AG09309 (cell line): ENCODE measurements around the gene NUMA1.

ENCODE experiments used
- DNase-seq: peaks from one replicate; pipeline ENCODE4 v3.0.0-alpha.2; 2010; ENCODE audit warnings: low read depth
- H3K4me3 ChIP-seq: 2 replicates; pipeline ENCODE4 v1.5.1; 2011; ENCODE audit warnings: mild to moderate bottlenecking, low read depth, low read length, moderate library complexity; ENCODE audit not compliant: control insufficient read depth
- CTCF ChIP-seq: IDR thresholded peaks from 2 replicates; pipeline ENCODE4 v1.5.1; 2011; ENCODE audit warnings: mild to moderate bottlenecking, low read depth, low read length, inconsistent platforms; ENCODE audit not compliant: insufficient read depth, control insufficient read depth; ENCODE audit errors: missing control alignments

NUMA1 gene

DNA sequence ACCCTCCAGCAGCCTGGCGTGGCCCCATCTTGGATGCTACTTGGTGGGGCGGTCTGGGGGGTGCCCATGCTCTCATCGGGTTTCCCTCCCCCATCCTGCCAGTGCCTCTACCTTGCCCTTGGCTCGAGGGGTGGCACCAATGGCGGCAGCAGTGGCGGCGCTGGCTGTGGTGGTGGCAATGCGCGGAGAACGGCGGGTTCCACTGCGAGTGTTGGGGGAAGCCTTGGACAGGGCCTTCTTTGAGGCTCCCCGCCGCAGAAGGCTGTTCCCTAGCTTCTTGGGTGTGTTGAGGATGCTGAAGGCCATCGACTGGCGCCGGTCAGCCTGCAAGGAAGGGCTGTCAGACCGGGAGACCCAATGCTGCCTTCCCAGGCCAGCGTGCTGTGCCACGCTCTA is 76.6 kb downstream of the NUMA1 start:
- no peak for DNase-seq
- no peak for TF ChIP-seq CTCF
- no peak overlapping the region for H3K4me3 ChIP-seq

DNA sequence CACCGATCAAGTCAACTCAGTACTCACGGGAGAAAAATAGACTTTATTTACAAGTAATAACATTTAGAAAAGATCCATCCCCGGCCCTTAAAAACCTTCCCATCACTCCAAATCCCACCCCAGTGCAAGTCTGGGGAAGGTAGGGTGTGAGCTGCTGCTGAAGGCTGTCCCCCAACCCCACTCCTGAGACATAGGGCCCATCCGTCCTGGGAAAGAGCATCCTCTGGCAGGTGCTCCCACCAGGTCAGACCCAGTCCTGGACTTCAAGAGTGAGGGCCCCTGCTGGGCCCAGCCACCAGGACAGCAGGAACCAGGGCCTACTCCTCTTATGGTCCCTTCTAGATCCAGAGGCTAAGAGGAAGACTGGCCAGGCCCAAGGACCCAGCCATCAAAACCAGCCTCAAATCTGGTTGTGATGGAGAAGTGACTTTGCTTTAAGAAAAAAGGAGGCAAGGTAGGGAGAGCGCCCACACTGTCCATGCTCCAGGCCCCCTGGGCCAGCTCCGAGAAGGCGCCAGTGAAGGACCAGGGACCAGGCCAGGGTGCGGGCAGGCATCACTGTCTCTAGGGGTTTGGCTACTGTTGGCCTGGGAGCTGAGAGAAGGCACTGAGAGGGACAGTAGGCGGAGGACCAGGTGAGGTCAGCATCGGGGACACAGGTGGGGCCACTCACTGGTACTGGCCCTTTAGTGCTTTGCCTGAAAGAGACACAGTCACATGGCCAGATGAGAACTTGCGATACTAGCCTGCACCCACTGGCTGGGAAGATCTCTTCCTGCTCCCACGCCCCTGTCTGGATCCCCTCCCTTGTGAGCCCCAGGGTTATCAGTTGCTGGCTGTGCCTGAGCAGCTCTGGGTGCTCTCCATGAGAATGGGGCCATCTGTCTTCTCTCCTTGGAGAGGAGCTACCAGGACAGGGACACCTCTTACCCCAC is 77.2 kb downstream of the NUMA1 start:
- no peak for DNase-seq
- TF ChIP-seq CTCF: no peak
- no peak overlapping the region for H3K4me3 ChIP-seq

DNA sequence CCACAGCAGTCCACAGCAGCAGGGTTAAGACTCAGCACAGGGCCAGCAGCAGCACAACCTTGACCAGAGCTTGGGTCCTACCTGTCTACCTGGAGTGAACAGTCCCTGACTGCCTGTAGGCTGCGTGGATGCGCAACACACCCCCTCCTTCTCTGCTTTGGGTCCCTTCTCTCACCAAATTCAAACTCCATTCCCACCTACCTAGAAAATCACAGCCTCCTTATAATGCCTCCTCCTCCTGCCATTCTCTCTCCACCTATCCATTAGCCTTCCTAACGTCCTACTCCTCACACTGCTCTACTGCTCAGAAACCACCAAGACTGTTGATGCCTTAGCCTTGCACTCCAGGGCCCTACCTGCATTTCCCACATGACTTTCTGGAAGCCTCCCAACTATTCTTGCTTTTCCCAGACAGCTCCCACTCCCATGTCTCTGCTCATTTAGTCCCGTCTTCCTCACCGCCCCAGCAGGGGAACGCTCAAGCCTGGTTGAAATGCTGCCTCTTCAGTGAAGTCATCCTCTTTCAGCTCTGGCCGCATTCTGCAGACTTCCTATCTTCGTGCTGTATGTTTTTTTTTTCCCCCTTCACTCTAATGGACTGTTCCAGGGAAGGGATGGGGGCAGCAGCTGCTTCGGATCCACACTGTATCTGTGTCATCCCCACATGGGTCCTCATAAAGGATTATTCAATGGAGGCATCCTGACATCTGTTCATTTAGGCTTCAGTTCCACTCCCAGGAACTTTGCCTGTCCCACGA is 78.3 kb downstream of the NUMA1 start:
- no peak for DNase-seq
- H3K4me3 ChIP-seq: no peak overlapping the region

GRCh38 chr11:72001285-72001684 is 79.1 kb downstream of the NUMA1 start:
- no peak overlapping the region for H3K4me3 ChIP-seq
- TF ChIP-seq CTCF: no peak
- no peak for DNase-seq

More for the DNA sequence above, 78.3 kb downstream of the NUMA1 start:
- TF ChIP-seq CTCF: no peak

DNA sequence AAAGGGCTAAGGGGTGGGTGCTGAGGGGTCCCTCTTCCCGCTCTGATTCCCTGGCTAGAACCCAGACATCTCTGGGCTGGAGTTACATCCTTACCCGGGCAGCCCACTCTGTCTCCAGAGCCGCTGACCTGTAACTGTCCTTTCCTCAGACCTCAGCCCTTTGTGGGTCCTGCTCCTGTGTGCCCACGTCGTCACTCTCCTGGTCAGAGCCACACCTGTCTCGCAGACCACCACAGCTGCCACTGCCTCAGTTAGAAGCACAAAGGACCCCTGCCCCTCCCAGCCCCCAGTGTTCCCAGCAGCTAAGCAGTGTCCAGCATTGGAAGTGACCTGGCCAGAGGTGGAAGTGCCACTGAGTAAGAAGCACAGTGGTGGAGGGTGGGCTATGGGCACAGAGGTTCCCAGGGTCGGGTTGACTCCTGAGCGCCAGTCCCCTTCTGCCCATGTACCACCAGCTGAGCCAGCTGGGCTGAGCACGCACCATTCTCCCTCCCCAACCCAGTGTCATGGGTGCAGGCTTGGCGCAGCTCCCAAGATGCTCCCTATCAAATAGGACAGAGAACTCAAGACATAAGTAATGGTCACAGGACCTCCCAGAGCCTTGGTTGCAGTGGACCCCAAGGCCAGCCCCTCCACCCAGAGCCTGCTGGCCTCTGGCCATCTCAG is 80.0 kb downstream of the NUMA1 start:
- no peak for DNase-seq
- no peak for TF ChIP-seq CTCF
- H3K4me3 ChIP-seq: no peak overlapping the region

DNA sequence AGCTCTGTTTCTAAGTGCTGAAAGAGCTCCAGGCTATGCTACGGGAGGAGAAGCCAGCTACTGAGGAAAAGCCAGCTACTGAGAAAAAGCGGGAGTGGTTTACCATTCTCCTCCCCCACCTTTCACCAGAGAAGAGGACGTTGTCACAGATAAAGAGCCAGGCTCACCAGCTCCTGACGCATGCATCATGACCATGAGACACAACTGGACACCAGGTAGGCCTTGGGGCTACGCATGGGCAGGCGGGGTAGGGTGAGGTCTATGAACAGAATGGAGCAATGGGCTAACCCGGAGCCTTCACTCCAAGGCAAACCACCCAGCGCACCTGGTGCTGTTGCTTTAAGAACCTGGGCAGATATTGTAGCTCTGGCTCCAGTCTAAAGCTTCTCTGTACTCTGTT is 80.5 kb downstream of the NUMA1 start:
- no peak for DNase-seq
- H3K4me3 ChIP-seq: peak overlapping the region; percentile 5; the same call in 1 of the 2 replicates

More for the DNA sequence above, 80.5 kb downstream of the NUMA1 start:
- TF ChIP-seq CTCF: no peak
